ENCODE results near the gene DNAJC15.

DNA sequence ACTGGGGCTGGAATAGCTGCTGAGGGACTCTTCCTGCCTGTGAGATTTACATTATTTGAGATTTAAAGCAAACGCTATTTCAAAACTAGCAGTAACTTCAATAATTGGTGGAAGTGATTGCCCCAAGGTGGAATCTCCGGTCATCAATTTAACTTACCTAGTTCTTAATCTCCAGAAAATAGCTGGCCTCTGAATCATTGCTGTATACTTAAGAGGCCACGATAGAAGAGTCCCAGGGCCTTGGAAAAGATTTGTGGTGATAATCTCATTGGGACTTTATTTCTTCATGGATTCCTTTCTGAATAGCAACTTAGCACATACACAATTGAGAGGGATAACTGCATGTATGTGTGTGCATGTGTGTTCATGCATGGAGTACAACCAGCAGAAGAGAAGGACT, 120.2 kb downstream of the DNAJC15 start:
- TF ChIP-seq, protein P1, sequence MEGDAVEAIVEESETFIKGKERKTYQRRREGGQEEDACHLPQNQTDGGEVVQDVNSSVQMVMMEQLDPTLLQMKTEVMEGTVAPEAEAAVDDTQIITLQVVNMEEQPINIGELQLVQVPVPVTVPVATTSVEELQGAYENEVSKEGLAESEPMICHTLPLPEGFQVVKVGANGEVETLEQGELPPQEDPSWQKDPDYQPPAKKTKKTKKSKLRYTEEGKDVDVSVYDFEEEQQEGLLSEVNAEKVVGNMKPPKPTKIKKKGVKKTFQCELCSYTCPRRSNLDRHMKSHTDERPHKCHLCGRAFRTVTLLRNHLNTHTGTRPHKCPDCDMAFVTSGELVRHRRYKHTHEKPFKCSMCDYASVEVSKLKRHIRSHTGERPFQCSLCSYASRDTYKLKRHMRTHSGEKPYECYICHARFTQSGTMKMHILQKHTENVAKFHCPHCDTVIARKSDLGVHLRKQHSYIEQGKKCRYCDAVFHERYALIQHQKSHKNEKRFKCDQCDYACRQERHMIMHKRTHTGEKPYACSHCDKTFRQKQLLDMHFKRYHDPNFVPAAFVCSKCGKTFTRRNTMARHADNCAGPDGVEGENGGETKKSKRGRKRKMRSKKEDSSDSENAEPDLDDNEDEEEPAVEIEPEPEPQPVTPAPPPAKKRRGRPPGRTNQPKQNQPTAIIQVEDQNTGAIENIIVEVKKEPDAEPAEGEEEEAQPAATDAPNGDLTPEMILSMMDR (conservative IDR thresholded peaks at IDR 0.05; ENCODE audit: low read length) = no peak
- TF ChIP-seq EZH2phosphoT487 (IDR thresholded peaks at IDR 0.05; ENCODE audit: borderline replicate concordance) = no peak

Measured in Loucy (cell line).